ENCODE data around the gene NCAPG2. TPM values are rescaled to one million over a fixed set of nuclear protein-coding genes. Genes with fewer than 3 reads are reported as not detected.

NCAPG2 gene
- polyA plus RNA-seq, 1 donor from 2014 or later = 8.3 TPM

DNA sequence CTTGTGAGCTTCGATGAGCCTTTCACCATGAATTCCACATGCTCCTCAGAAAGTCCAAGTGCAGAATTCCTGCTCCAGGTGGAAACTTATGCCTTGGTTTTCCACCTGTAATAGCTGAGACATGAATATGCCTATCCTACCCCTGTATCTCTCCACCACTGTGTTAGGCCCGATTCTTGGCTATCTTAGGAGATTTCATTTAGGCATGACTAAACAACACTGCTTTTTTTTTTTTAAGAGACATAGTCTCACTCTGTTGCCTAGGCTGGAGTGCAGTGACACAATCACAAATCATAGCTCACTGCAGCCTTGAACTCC lies 57.2 kb downstream of the NCAPG2 start:
- no peaks in the 10 kb centered on the region for H3K9me2 ChIP-seq (ENCODE audit: insufficient read depth, low read length)
- H2AFZ ChIP-seq (ENCODE audit: low read depth, low read length) = no peak overlapping the region
- H3F3A ChIP-seq (ENCODE audit: insufficient read depth, low read length, poor library complexity, severe bottlenecking) = peaks cover 4% of the 10 kb centered on the region
- H3K4me3 ChIP-seq (ENCODE audit: low read length) = no peak overlapping the region
- no peaks in the 10 kb centered on the region for H3K79me2 ChIP-seq (replicated peaks; ENCODE audit: insufficient read depth, low read length)
- TF ChIP-seq TAF1 (IDR thresholded peaks at IDR 0.05; ENCODE audit: low read depth) (no peak), MXI1 (conservative IDR thresholded peaks at IDR 0.05; ENCODE audit: poor library complexity, severe bottlenecking) (no peak)
- no peaks in the 10 kb centered on the region for H4K20me1 ChIP-seq (ENCODE audit: insufficient read depth)
- H3K4me2 ChIP-seq (ENCODE audit: low read length) = no peak overlapping the region
- no peak overlapping the region for H3K9ac ChIP-seq (ENCODE audit: low read length)
- no peak overlapping the region for H3K27ac ChIP-seq (ENCODE audit: low read length)
- no peaks in the 10 kb centered on the region for H3K27me3 ChIP-seq (ENCODE audit: insufficient read depth, low read depth, low read length)
- H3K9me3 ChIP-seq (ENCODE audit: low read length) = no peaks in the 10 kb centered on the region
- no peaks in the 10 kb centered on the region for H3K36me3 ChIP-seq (ENCODE audit: insufficient read depth, low read length)

DNA sequence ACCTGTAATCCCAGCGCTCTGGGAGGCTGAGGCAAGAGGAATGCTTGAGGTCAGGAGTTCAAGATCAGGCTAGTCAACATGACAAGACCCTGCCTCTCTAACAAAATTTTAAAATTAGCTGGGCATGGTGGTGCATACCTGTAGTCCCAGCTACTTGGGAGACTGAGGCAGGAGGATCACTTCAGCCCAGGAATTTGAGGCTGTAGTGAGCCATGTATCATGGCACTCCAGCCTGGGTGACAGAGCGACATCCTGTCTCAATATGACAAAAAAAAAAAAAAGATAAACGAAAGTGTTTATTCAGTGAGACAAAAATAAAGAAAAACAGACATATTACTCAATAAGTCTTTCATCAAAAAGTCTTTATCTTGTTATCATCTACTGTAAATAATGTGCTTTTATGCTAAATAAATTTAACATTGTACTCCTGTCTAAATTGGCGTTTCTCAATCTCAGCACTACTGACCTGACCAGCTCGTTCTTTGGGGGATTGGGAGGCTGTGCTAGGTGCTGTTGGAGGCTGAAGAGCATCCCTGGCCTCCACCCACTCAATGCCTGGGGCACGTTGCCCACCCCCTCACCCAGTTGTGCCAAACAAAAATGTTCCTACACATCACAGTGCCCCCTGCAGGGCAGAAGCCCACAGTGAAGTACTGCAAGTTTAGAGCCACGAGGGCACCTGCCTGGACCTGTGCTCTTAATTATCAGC lies 57.7 kb downstream of the NCAPG2 start:
- no peak overlapping the region for H3K27ac ChIP-seq (ENCODE audit: low read length)
- H2AFZ ChIP-seq (ENCODE audit: low read depth, low read length) = no peak overlapping the region
- H3K36me3 ChIP-seq (ENCODE audit: insufficient read depth, low read length) = no peaks in the 10 kb centered on the region
- no peaks in the 10 kb centered on the region for H3K79me2 ChIP-seq (replicated peaks; ENCODE audit: insufficient read depth, low read length)
- H3K27me3 ChIP-seq (ENCODE audit: insufficient read depth, low read depth, low read length) = no peaks in the 10 kb centered on the region
- TF ChIP-seq MXI1 (conservative IDR thresholded peaks at IDR 0.05; ENCODE audit: poor library complexity, severe bottlenecking) (no peak), EZH2 (IDR thresholded peaks at IDR 0.05; ENCODE audit: borderline replicate concordance, insufficient read depth, low read length, poor library complexity, severe bottlenecking) (no peak), RAD21 (conservative IDR thresholded peaks at IDR 0.05) (no peak), TAF1 (IDR thresholded peaks at IDR 0.05; ENCODE audit: low read depth) (no peak), POLR2AphosphoS5 (IDR thresholded peaks at IDR 0.05) (no peak), SMC3 (conservative IDR thresholded peaks at IDR 0.05; ENCODE audit: poor library complexity) (no peak), EP300 (conservative IDR thresholded peaks at IDR 0.05; ENCODE audit: poor library complexity, severe bottlenecking) (no peak)
- TF ChIP-seq, protein P1, sequence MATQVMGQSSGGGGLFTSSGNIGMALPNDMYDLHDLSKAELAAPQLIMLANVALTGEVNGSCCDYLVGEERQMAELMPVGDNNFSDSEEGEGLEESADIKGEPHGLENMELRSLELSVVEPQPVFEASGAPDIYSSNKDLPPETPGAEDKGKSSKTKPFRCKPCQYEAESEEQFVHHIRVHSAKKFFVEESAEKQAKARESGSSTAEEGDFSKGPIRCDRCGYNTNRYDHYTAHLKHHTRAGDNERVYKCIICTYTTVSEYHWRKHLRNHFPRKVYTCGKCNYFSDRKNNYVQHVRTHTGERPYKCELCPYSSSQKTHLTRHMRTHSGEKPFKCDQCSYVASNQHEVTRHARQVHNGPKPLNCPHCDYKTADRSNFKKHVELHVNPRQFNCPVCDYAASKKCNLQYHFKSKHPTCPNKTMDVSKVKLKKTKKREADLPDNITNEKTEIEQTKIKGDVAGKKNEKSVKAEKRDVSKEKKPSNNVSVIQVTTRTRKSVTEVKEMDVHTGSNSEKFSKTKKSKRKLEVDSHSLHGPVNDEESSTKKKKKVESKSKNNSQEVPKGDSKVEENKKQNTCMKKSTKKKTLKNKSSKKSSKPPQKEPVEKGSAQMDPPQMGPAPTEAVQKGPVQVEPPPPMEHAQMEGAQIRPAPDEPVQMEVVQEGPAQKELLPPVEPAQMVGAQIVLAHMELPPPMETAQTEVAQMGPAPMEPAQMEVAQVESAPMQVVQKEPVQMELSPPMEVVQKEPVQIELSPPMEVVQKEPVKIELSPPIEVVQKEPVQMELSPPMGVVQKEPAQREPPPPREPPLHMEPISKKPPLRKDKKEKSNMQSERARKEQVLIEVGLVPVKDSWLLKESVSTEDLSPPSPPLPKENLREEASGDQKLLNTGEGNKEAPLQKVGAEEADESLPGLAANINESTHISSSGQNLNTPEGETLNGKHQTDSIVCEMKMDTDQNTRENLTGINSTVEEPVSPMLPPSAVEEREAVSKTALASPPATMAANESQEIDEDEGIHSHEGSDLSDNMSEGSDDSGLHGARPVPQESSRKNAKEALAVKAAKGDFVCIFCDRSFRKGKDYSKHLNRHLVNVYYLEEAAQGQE (IDR thresholded peaks at IDR 0.05; ENCODE audit: borderline replicate concordance) = no peak
- TF ChIP-seq, protein P2, sequence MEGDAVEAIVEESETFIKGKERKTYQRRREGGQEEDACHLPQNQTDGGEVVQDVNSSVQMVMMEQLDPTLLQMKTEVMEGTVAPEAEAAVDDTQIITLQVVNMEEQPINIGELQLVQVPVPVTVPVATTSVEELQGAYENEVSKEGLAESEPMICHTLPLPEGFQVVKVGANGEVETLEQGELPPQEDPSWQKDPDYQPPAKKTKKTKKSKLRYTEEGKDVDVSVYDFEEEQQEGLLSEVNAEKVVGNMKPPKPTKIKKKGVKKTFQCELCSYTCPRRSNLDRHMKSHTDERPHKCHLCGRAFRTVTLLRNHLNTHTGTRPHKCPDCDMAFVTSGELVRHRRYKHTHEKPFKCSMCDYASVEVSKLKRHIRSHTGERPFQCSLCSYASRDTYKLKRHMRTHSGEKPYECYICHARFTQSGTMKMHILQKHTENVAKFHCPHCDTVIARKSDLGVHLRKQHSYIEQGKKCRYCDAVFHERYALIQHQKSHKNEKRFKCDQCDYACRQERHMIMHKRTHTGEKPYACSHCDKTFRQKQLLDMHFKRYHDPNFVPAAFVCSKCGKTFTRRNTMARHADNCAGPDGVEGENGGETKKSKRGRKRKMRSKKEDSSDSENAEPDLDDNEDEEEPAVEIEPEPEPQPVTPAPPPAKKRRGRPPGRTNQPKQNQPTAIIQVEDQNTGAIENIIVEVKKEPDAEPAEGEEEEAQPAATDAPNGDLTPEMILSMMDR (IDR thresholded peaks at IDR 0.05; ENCODE audit: poor library complexity, severe bottlenecking) = no peak
- peaks cover 4% of the 10 kb centered on the region for H3F3A ChIP-seq (ENCODE audit: insufficient read depth, low read length, poor library complexity, severe bottlenecking)
- no peaks in the 10 kb centered on the region for H3K9me2 ChIP-seq (ENCODE audit: insufficient read depth, low read length)
- H3K4me3 ChIP-seq (ENCODE audit: low read length) = no peak overlapping the region
- H3K9me3 ChIP-seq (ENCODE audit: low read length) = no peaks in the 10 kb centered on the region
- H4K20me1 ChIP-seq (ENCODE audit: insufficient read depth) = no peaks in the 10 kb centered on the region
- H3K9ac ChIP-seq (ENCODE audit: low read length) = no peak overlapping the region
- H3K4me2 ChIP-seq (ENCODE audit: low read length) = no peak overlapping the region
